WTC11 (cell line): ENCODE results near the gene HJURP. TPM values are rescaled to one million over a fixed set of nuclear protein-coding genes. Genes with fewer than 3 reads are reported as not detected.
A peak's percentile ranks its signal among the peaks of the same experiment; 100 is the strongest.

Experiments used
- ATAC-seq: fragments of 200-7000 bp; cut with Tn5 transposase; 2 replicates; pipeline ENCODE4 v1.10.0; 2021; ENCODE audit warnings: mild to moderate bottlenecking, moderate library complexity
- CTCF ChIA-PET: fragments of 300-600 bp; sonication (Branson Sonifier 250); formaldehyde crosslinking; loops from one replicate; lab custom pipeline; 2021; ENCODE audit warnings: antibody characterized with exemption; lab: Charles Lee
- POLR2A ChIA-PET: fragments of 350-600 bp; sonication (Branson Sonifier 250); formaldehyde crosslinking; loops from one replicate; lab custom pipeline; 2021; ENCODE audit warnings: antibody characterized with exemption; lab: Charles Lee
- DNase-seq: peaks from one replicate; pipeline ENCODE4 v3.0.0; 2021; ENCODE audit warnings: low spot score
- H3K27ac Mint-ChIP-seq: 2 replicates; pipeline ENCODE4 v1.8.0; 2021; ENCODE audit warnings: mixed read lengths
- H3K27me3 Mint-ChIP-seq: 2 replicates; pipeline ENCODE4 v1.8.0; 2021; ENCODE audit warnings: low read depth, mild to moderate bottlenecking, moderate library complexity, mixed read lengths
- H3K36me3 Mint-ChIP-seq: 2 replicates; pipeline ENCODE4 v1.8.0; 2021; ENCODE audit warnings: mixed read lengths
- H3K4me1 Mint-ChIP-seq: 2 replicates; pipeline ENCODE4 v1.8.0; 2022; ENCODE audit warnings: mixed read lengths
- H3K4me3 Mint-ChIP-seq: 2 replicates; pipeline ENCODE4 v1.8.0; 2021; ENCODE audit warnings: mild to moderate bottlenecking, moderate library complexity, mixed read lengths
- H3K9me3 Mint-ChIP-seq: 2 replicates; pipeline ENCODE4 v1.8.0; 2021; ENCODE audit warnings: mixed read lengths
- ATF6 ChIP-seq: sonication (generic); formaldehyde crosslinking; IDR thresholded peaks from 2 replicates; pipeline ENCODE4 v1.8.1; 2023; ENCODE audit warnings: mild to moderate bottlenecking, missing genetic modification reagents
- CREB1 ChIP-seq: sonication (generic); formaldehyde crosslinking; IDR thresholded peaks from 2 replicates; pipeline ENCODE4 v1.8.0; 2023; ENCODE audit warnings: mild to moderate bottlenecking, missing genetic modification reagents
- ELF4 ChIP-seq: sonication (generic); formaldehyde crosslinking; IDR thresholded peaks from 2 replicates; pipeline ENCODE4 v1.8.1; 2022; ENCODE audit warnings: low read depth, mild to moderate bottlenecking, moderate library complexity, missing genetic modification reagents
- FOXP1 ChIP-seq: sonication (generic); formaldehyde crosslinking; IDR thresholded peaks from 2 replicates; pipeline ENCODE4 v1.8.0; 2022; ENCODE audit warnings: missing genetic modification reagents, mild to moderate bottlenecking, moderate library complexity, borderline replicate concordance
- HMGA2 ChIP-seq: fragments of 250-450 bp; sonication (Bioruptor Pico); IDR thresholded peaks from 2 replicates; pipeline ENCODE4 v1.4.0; 2021; ENCODE audit warnings: mild to moderate bottlenecking, moderate library complexity
- MYBL2 ChIP-seq: sonication (generic); formaldehyde crosslinking; IDR thresholded peaks from 2 replicates; pipeline ENCODE4 v1.8.1; 2023; ENCODE audit warnings: mild to moderate bottlenecking, moderate library complexity, missing genetic modification reagents
- NR1H2 ChIP-seq: sonication (generic); formaldehyde crosslinking; IDR thresholded peaks from 2 replicates; pipeline ENCODE4 v1.9.0; 2021; ENCODE audit warnings: mild to moderate bottlenecking, moderate library complexity, missing genetic modification reagents
- SMAD3 ChIP-seq: sonication (generic); formaldehyde crosslinking; IDR thresholded peaks from 2 replicates; pipeline ENCODE4 v1.8.0; 2022; ENCODE audit warnings: missing genetic modification reagents, mild to moderate bottlenecking, borderline replicate concordance
- SOX15 ChIP-seq: fragments of 250-450 bp; sonication (Bioruptor Pico); IDR thresholded peaks from 2 replicates; pipeline ENCODE4 v1.9.0; 2021; ENCODE audit warnings: mild to moderate bottlenecking
- TCF7 ChIP-seq: sonication (generic); formaldehyde crosslinking; IDR thresholded peaks from 2 replicates; pipeline ENCODE4 v1.8.0; 2022; ENCODE audit warnings: mild to moderate bottlenecking, low read depth, missing genetic modification reagents, moderate library complexity
- TEAD4 ChIP-seq: sonication (generic); formaldehyde crosslinking; IDR thresholded peaks from 2 replicates; pipeline ENCODE4 v1.8.0; 2022; ENCODE audit warnings: mild to moderate bottlenecking, missing genetic modification reagents
- USF1 ChIP-seq: sonication (generic); formaldehyde crosslinking; IDR thresholded peaks from 2 replicates; pipeline ENCODE4 v1.8.0; 2022; ENCODE audit warnings: mild to moderate bottlenecking, missing genetic modification reagents
- ZBTB43 ChIP-seq: sonication (generic); formaldehyde crosslinking; IDR thresholded peaks from 2 replicates; pipeline ENCODE4 v1.8.1; 2023; ENCODE audit warnings: mild to moderate bottlenecking, missing genetic modification reagents
- ZNF263 ChIP-seq: sonication (generic); formaldehyde crosslinking; IDR thresholded peaks from 2 replicates; pipeline ENCODE4 v1.8.1; 2022; ENCODE audit warnings: low read depth, mild to moderate bottlenecking, moderate library complexity, missing genetic modification reagents
- ZNF396 ChIP-seq: fragments of 250-450 bp; sonication (Bioruptor Pico); IDR thresholded peaks from 2 replicates; pipeline ENCODE4 v1.8.0; 2021; ENCODE audit warnings: mild to moderate bottlenecking, moderate library complexity, borderline replicate concordance
- ZNF425 ChIP-seq: fragments of 250-450 bp; sonication (Bioruptor Pico); conservative IDR thresholded peaks from 2 replicates; pipeline ENCODE4 v1.9.0; 2021; ENCODE audit warnings: mild to moderate bottlenecking
- ZNF671 ChIP-seq: fragments of 250-450 bp; sonication (Bioruptor Pico); IDR thresholded peaks from 2 replicates; pipeline ENCODE4 v1.8.0; 2021; ENCODE audit warnings: mild to moderate bottlenecking
- total RNA-seq: library from RNA; stranded (reverse); gene quantifications from 3 replicates; pipeline ENCODE4 v1.2.3, GENCODE V29; 2021
- TF ChIP-seq, protein P1 (sequence below): sonication (generic); formaldehyde crosslinking; IDR thresholded peaks from 2 replicates; pipeline ENCODE4 v1.8.1; 2022; ENCODE audit warnings: mild to moderate bottlenecking, missing genetic modification reagents, moderate library complexity, borderline replicate concordance
- TF ChIP-seq, protein P2 (sequence below): fragments of 250-450 bp; sonication (Bioruptor Pico); IDR thresholded peaks from 2 replicates; pipeline ENCODE4 v1.9.0; 2021; ENCODE audit warnings: mild to moderate bottlenecking
- TF ChIP-seq, protein P3 (sequence below): sonication (generic); formaldehyde crosslinking; conservative IDR thresholded peaks from 2 replicates; pipeline ENCODE4 v1.8.1; 2022; ENCODE audit warnings: mild to moderate bottlenecking, missing genetic modification reagents
- TF ChIP-seq, protein P4 (sequence below): fragments of 250-450 bp; sonication (Bioruptor Pico); IDR thresholded peaks from 2 replicates; pipeline ENCODE4 v1.8.0; 2021; ENCODE audit warnings: mild to moderate bottlenecking
- TF ChIP-seq, protein P5 (sequence below): sonication (generic); formaldehyde crosslinking; IDR thresholded peaks from 2 replicates; pipeline ENCODE4 v1.8.1; 2023; ENCODE audit warnings: mild to moderate bottlenecking, missing genetic modification reagents, moderate library complexity
- TF ChIP-seq, protein P6 (sequence below): sonication (generic); formaldehyde crosslinking; IDR thresholded peaks from 2 replicates; pipeline ENCODE4 v1.8.1; 2022; ENCODE audit warnings: mild to moderate bottlenecking, moderate library complexity, missing genetic modification reagents
- TF ChIP-seq, protein P7 (sequence below): sonication (generic); formaldehyde crosslinking; IDR thresholded peaks from 2 replicates; pipeline ENCODE4 v1.8.0; 2023; ENCODE audit warnings: missing genetic modification reagents

Gene HJURP
- total RNA-seq, 1 experiment from 2014 or later: 83.7 TPM

DNA sequence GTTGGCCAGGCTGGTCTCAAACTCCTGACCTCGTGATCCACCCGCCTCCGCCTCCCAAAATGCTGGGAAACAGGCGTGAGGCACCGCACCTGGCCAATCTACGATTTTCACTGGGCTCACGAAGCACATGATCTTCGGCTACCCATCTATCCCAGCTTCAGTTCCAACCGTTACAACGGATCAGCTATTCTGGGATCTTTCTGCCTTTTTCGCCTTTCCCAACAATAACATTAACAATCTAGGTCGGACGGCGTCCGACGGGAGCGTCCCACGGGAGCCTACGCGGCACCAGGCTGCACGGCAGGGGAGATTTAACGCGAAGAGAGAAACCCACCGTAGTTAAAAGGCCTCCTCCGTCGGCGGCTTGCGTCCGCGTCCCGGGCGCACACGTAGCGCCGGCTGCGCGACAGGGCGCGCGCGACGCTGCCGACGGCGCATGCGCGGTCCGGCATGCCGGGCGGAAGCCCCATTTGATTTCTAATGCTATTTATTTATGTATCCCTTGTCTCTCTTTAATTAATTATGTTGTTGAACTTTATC lies 13.7 kb upstream of the HJURP start, which contains the start of gene MSL3B:
Gene MSL3B, minus strand, starts transcription at position 394 of the 540 bp plus-strand sequence.
- Mint-ChIP-seq H3K27ac (peak within 1 kb of the TSS; percentile 87), H3K27me3 (peaks cover 38% of the 10 kb centered on the region), H3K4me3 (peak within 1 kb of the TSS; percentile 82), H3K9me3 (peaks cover 13% of the 10 kb centered on the region), H3K36me3 (peaks cover 22% of the 10 kb centered on the region), H3K4me1 (peaks cover 14% of the 10 kb centered on the region)
- ATAC-seq (peak; percentile 75), DNase-seq (peak; percentile 31)
- POLR2A ChIA-PET: no interaction called here
- CTCF ChIA-PET: interaction anchor here (0.9 to 2.3 kb wide), 3 partner anchors 11 to 60 kb away, joined by 3 to 7 read pairs (median 3); no protein-coding TSS in a partner anchor
- TF ChIP-seq SOX15 (CRISPR knock-in tag) (no peak), ATF6 (CRISPR knock-in tag) (no peak), FOXP1 (peak; percentile 81; the same call in 1 of the 2 replicates), NR1H2 (CRISPR knock-in tag) (no peak), HMGA2 (CRISPR knock-in tag) (no peak), MYBL2 (CRISPR knock-in tag) (no peak), ZNF396 (CRISPR knock-in tag) (no peak), TEAD4 (no peak; the same call in 1 of the 2 replicates), SMAD3 (CRISPR knock-in tag) (peak; percentile 71; the same call in 1 of the 2 replicates), CREB1 (CRISPR knock-in tag) (peak; percentile 31; the same call in 1 of the 2 replicates), ZNF425 (CRISPR knock-in tag) (no peak), TCF7 (CRISPR knock-in tag) (no peak), ZNF671 (CRISPR knock-in tag) (no peak), ZNF263 (CRISPR knock-in tag) (no peak), USF1 (peak; percentile 70), ZBTB43 (no peak), ELF4 (CRISPR knock-in tag) (no peak)
- TF ChIP-seq, protein P1, sequence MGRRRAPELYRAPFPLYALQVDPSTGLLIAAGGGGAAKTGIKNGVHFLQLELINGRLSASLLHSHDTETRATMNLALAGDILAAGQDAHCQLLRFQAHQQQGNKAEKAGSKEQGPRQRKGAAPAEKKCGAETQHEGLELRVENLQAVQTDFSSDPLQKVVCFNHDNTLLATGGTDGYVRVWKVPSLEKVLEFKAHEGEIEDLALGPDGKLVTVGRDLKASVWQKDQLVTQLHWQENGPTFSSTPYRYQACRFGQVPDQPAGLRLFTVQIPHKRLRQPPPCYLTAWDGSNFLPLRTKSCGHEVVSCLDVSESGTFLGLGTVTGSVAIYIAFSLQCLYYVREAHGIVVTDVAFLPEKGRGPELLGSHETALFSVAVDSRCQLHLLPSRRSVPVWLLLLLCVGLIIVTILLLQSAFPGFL (CRISPR knock-in tag): no peak
- TF ChIP-seq, protein P2, sequence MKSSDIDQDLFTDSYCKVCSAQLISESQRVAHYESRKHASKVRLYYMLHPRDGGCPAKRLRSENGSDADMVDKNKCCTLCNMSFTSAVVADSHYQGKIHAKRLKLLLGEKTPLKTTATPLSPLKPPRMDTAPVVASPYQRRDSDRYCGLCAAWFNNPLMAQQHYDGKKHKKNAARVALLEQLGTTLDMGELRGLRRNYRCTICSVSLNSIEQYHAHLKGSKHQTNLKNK (CRISPR knock-in tag): no peak
- TF ChIP-seq, protein P3, sequence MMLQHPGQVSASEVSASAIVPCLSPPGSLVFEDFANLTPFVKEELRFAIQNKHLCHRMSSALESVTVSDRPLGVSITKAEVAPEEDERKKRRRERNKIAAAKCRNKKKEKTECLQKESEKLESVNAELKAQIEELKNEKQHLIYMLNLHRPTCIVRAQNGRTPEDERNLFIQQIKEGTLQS (CRISPR knock-in tag): no peak
- TF ChIP-seq, protein P4, sequence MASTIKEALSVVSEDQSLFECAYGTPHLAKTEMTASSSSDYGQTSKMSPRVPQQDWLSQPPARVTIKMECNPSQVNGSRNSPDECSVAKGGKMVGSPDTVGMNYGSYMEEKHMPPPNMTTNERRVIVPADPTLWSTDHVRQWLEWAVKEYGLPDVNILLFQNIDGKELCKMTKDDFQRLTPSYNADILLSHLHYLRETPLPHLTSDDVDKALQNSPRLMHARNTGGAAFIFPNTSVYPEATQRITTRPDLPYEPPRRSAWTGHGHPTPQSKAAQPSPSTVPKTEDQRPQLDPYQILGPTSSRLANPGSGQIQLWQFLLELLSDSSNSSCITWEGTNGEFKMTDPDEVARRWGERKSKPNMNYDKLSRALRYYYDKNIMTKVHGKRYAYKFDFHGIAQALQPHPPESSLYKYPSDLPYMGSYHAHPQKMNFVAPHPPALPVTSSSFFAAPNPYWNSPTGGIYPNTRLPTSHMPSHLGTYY: no peak
- TF ChIP-seq, protein P5, sequence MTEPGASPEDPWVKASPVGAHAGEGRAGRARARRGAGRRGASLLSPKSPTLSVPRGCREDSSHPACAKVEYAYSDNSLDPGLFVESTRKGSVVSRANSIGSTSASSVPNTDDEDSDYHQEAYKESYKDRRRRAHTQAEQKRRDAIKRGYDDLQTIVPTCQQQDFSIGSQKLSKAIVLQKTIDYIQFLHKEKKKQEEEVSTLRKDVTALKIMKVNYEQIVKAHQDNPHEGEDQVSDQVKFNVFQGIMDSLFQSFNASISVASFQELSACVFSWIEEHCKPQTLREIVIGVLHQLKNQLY (CRISPR knock-in tag): no peak
- TF ChIP-seq, protein P6, sequence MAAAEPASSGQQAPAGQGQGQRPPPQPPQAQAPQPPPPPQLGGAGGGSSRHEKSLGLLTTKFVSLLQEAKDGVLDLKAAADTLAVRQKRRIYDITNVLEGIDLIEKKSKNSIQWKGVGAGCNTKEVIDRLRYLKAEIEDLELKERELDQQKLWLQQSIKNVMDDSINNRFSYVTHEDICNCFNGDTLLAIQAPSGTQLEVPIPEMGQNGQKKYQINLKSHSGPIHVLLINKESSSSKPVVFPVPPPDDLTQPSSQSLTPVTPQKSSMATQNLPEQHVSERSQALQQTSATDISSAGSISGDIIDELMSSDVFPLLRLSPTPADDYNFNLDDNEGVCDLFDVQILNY (CRISPR knock-in tag): no peak
- TF ChIP-seq, protein P7, sequence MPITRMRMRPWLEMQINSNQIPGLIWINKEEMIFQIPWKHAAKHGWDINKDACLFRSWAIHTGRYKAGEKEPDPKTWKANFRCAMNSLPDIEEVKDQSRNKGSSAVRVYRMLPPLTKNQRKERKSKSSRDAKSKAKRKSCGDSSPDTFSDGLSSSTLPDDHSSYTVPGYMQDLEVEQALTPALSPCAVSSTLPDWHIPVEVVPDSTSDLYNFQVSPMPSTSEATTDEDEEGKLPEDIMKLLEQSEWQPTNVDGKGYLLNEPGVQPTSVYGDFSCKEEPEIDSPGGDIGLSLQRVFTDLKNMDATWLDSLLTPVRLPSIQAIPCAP: peak; percentile 36; the same call in 1 of the 2 replicates
